B cell (primary cell): ENCODE data around the gene CCDC177. TPM values are rescaled to one million over a fixed set of nuclear protein-coding genes. Genes with fewer than 3 reads are reported as not detected.

Experiments
- ATAC-seq: fragments of 200-7000 bp; cut with Tn5 transposase; one replicate; pipeline ENCODE4 v1.10.0; 2021; ENCODE audit warnings: low read depth, mild to moderate bottlenecking, moderate number of reproducible peaks, moderate library complexity
- CTCF ChIA-PET: fragments of 350-600 bp; sonication (Branson Sonifier 250); formaldehyde crosslinking; loops from one replicate; lab custom pipeline; 2021; ENCODE audit warnings: antibody characterized with exemption, inconsistent platforms; lab: Charles Lee
- POLR2A ChIA-PET: fragments of 350-600 bp; sonication (Branson Sonifier 250); formaldehyde crosslinking; loops from one replicate; lab custom pipeline; 2021; ENCODE audit warnings: antibody characterized with exemption; lab: Charles Lee
- DNase-seq: peaks from one replicate; pipeline ENCODE4 v3.0.0; 2013
- H2AFZ ChIP-seq: 2 replicates; pipeline ENCODE4 v1.6.1; 2012; ENCODE audit warnings: mild to moderate bottlenecking, low read depth, low read length; ENCODE audit not compliant: insufficient read depth, poor library complexity, severe bottlenecking
- H3K27ac ChIP-seq, 2 donors: 1 replicate in 1 of 2; 2 replicates in 1 of 2; pipeline ENCODE4 v1.5.1; 2012 to 2013; ENCODE audit warnings: low read length in 2 of 2, mild to moderate bottlenecking in 2 of 2, moderate library complexity in 1 of 2
- H3K27me3 ChIP-seq, 4 experiments: fragments of 200-600 bp in 1 of 4; sonication (generic) in 1 of 4; replicated peaks in 1 of 4; 1 replicate in 2 of 4; 2 replicates in 2 of 4; pipeline versions ENCODE4 v1.6.1 to v1.7.0; 2013 to 2016; ENCODE audit warnings: low read length in 3 of 4, mild to moderate bottlenecking in 2 of 4, mixed read lengths in 1 of 4, moderate library complexity in 1 of 4; ENCODE audit not compliant: insufficient read depth in 4 of 4, control insufficient read depth in 3 of 4; ENCODE audit errors: control extremely low read depth in 1 of 4
- H3K36me3 ChIP-seq, 2 experiments: replicated peaks in 1 of 2; 1 replicate in 1 of 2; 2 replicates in 1 of 2; pipeline versions ENCODE4 v1.6.1 to v1.7.1; 2013; ENCODE audit warnings: low read length in 1 of 2; ENCODE audit not compliant: insufficient read depth in 2 of 2, control insufficient read depth in 1 of 2; ENCODE audit errors: control extremely low read depth in 1 of 2, extremely low read depth in 1 of 2
- H3K4me1 ChIP-seq, 2 donors: fragments of 200-600 bp in 1 of 2; sonication (generic) in 1 of 2; 1 replicate in 1 of 2; 2 replicates in 1 of 2; pipeline versions ENCODE4 v1.5.1 to v1.6.1; 2013 to 2017; ENCODE audit warnings: low read length in 2 of 2; ENCODE audit not compliant: control insufficient read depth in 2 of 2, insufficient read depth in 2 of 2
- H3K4me2 ChIP-seq: replicated peaks from 2 replicates; pipeline ENCODE3; 2012; ENCODE audit warnings: mild to moderate bottlenecking, low read depth, low read length; ENCODE audit not compliant: poor library complexity, severe bottlenecking
- H3K4me3 ChIP-seq, 5 experiments: fragments of 200-600 bp in 1 of 5; sonication (generic) in 1 of 5; 1 replicate in 3 of 5; 2 replicates in 2 of 5; pipeline versions ENCODE4 v1.5.1 to v1.7.0; 2011 to 2016; ENCODE audit warnings: low read length in 4 of 5, mild to moderate bottlenecking in 4 of 5, low read depth in 2 of 5, control low read depth in 1 of 5, moderate library complexity in 1 of 5; ENCODE audit not compliant: insufficient read depth in 1 of 5; ENCODE audit errors: control extremely low read depth in 1 of 5, extremely low read depth in 1 of 5
- H3K79me2 ChIP-seq: fragments of 200-600 bp; sonication (generic); one replicate; pipeline ENCODE4 v1.6.0; 2016; ENCODE audit warnings: low read length; ENCODE audit not compliant: control insufficient read depth, insufficient read depth
- H3K9ac ChIP-seq: fragments of 200-600 bp; sonication (generic); 2 replicates; pipeline ENCODE4 v1.6.1; 2017; ENCODE audit warnings: mild to moderate bottlenecking, low read length, moderate library complexity
- H3K9me3 ChIP-seq, 3 donors: one replicate each; pipeline versions ENCODE4 v1.6.1 to v1.7.1; 2013; ENCODE audit warnings: low read length in 2 of 3; ENCODE audit not compliant: control insufficient read depth in 2 of 3, insufficient read depth in 1 of 3; ENCODE audit errors: control extremely low read depth in 1 of 3
- H4K20me1 ChIP-seq: 2 replicates; pipeline ENCODE4 v1.6.0; 2012; ENCODE audit warnings: mild to moderate bottlenecking, low read length; ENCODE audit not compliant: insufficient read depth, control insufficient read depth, poor library complexity, severe bottlenecking
- H3K27ac Mint-ChIP-seq: one replicate; pipeline ENCODE4 v1.8.0; 2021; ENCODE audit warnings: mixed read lengths
- H3K27me3 Mint-ChIP-seq: one replicate; pipeline ENCODE4 v1.8.0; 2021; ENCODE audit warnings: mixed read lengths
- H3K4me1 Mint-ChIP-seq: one replicate; pipeline ENCODE4 v1.8.0; 2021; ENCODE audit warnings: mixed read lengths
- H3K4me3 Mint-ChIP-seq: one replicate; pipeline ENCODE4 v1.8.0; 2021; ENCODE audit warnings: mixed read lengths
- H3K9me3 Mint-ChIP-seq: one replicate; pipeline ENCODE4 v1.8.0; 2022; ENCODE audit warnings: mixed read lengths; ENCODE audit not compliant: insufficient read depth
- CTCF ChIP-seq: fragments of 200-600 bp; IDR thresholded peaks from one replicate; pipeline ENCODE4 v1.8.0; 2022; ENCODE audit warnings: antibody characterized with exemption, mild to moderate bottlenecking
- EZH2 ChIP-seq: IDR thresholded peaks from 2 replicates; pipeline ENCODE4 v1.6.1; 2012; ENCODE audit warnings: borderline replicate concordance, low read depth, mild to moderate bottlenecking, moderate library complexity, low read length; ENCODE audit not compliant: insufficient read depth, poor library complexity, severe bottlenecking
- WGBS: methylation state at CpG from one replicate; pipeline ENCODE4 v1.1.5; 2013; ENCODE audit warnings: missing lambda C conversion rate; ENCODE audit not compliant: insufficient coverage; 5-methylcytosine and 5-hydroxymethylcytosine counted together
- intact Hi-C: fragments of 100-400 bp; cut with micrococcal nuclease; formaldehyde crosslinking; loops from one replicate; pipeline ENCODE4 v1.10.0; 2022
- polyA plus RNA-seq: library from polyadenylated mRNA; depleted of rRNA; stranded (reverse); fragments of >200 nt; gene quantifications from 2 replicates; pipeline ENCODE4 v1.2.3, GENCODE V29; 2012
- total RNA-seq, 2 donors: library from RNA; stranded (reverse); fragments of 120-200 nt in 1 of 2; gene quantifications; 1 replicate in 1 of 2; 2 replicates in 1 of 2; pipeline versions ENCODE4 v1.2.3 to v1.2.4, GENCODE V29; 2013 to 2022

CCDC177 gene
- total and polyA plus RNA-seq, 2 donors (not counting 1 experiment from before 2014, with no cell fraction given): not detected

- ChIA-PET CTCF (interaction anchor here (0.6 to 8.7 kb wide), 11 partner anchors 12 to 442 kb away, joined by 3 to 102 read pairs (median 4); no protein-coding TSS in a partner anchor), POLR2A (no interaction called here)
- intact Hi-C loops: loop anchor here (5.0 kb wide), 1 partner anchor 111 kb away; no protein-coding TSS in a partner anchor
- peak overlapping the region; percentile 96 for H3K4me2 ChIP-seq
- peak overlapping the region; percentile 65 for H3K9ac ChIP-seq
- no peak for ATAC-seq
- no peaks in the 10 kb centered on the region for H3K36me3 ChIP-seq
- Mint-ChIP-seq H3K4me3 (peak overlapping the region; percentile 74), H3K4me1 (peaks cover 12% of the 10 kb centered on the region), H3K27me3 (peaks cover 53% of the 10 kb centered on the region), H3K27ac (no peak overlapping the region), H3K9me3 (no peaks in the 10 kb centered on the region)
- no peak overlapping the region for H3K27ac ChIP-seq
- H4K20me1 ChIP-seq: no peaks in the 10 kb centered on the region
- H3K27me3 ChIP-seq: peaks cover 0 to 59% (median 29%) of the 10 kb centered on the region in 4 experiments
- peaks cover 0 to 8% (median 0%) of the 10 kb centered on the region in 3 donors for H3K9me3 ChIP-seq
- TF ChIP-seq CTCF (no peak), EZH2 (no peak)
- H3K79me2 ChIP-seq: no peaks in the 10 kb centered on the region
- peak; percentile 40 for DNase-seq
- 24% methylated on average over 48 of the region's 51 CpGs for WGBS
- H3K4me1 ChIP-seq: peaks cover 21 to 26% of the 10 kb centered on the region in 2 donors
- peak overlapping the region in 2 of 5 experiments; percentile 15 to 72 for H3K4me3 ChIP-seq
- H2AFZ ChIP-seq: no peak overlapping the region
Observed at GRCh38 chr14:69573205-69573830, 1.4 kb downstream of the CCDC177 start.

GRCh38 chr14:69572841-69573135, 1.9 kb downstream of the CCDC177 start:
- no peak for ATAC-seq
- no peak overlapping the region for H3K27ac ChIP-seq
- intact Hi-C loops: loop anchor here (5.0 kb wide), 1 partner anchor 110 kb away; no protein-coding TSS in a partner anchor
- no peaks in the 10 kb centered on the region for H4K20me1 ChIP-seq
- H2AFZ ChIP-seq: no peak overlapping the region
- H3K9ac ChIP-seq: no peak overlapping the region
- peak overlapping the region; percentile 55 for H3K4me3 Mint-ChIP-seq
- TF ChIP-seq EZH2 (no peak), CTCF (no peak)
- WGBS: 31% methylated on average over 40 of the region's 40 CpGs
- no peaks in the 10 kb centered on the region for H3K79me2 ChIP-seq
- peaks cover 0 to 63% (median 31%) of the 10 kb centered on the region in 4 experiments for H3K27me3 ChIP-seq
- peaks cover 12% of the 10 kb centered on the region for H3K4me1 Mint-ChIP-seq
- peaks cover 21 to 26% of the 10 kb centered on the region in 2 donors for H3K4me1 ChIP-seq
- no peak overlapping the region for H3K27ac Mint-ChIP-seq
- peaks cover 55% of the 10 kb centered on the region for H3K27me3 Mint-ChIP-seq
- peak overlapping the region; percentile 96 for H3K4me2 ChIP-seq
- ChIA-PET POLR2A (no interaction called here), CTCF (interaction anchor here (2.9 to 8.7 kb wide), 3 partner anchors 13 to 337 kb away, joined by 10 to 102 read pairs (median 20); no protein-coding TSS in a partner anchor)
- H3K9me3 Mint-ChIP-seq: no peaks in the 10 kb centered on the region
- no peaks in the 10 kb centered on the region for H3K36me3 ChIP-seq
- H3K4me3 ChIP-seq: no peak overlapping the region
- peak; percentile 37 for DNase-seq
- peaks cover 0 to 8% (median 0%) of the 10 kb centered on the region in 3 donors for H3K9me3 ChIP-seq
